DND-41 (cell line): ENCODE measurements around the gene MIEF1.

Experiments used
- ATAC-seq: fragments of 200-7000 bp; cut with Tn5 transposase; 3 replicates; pipeline ENCODE4 v1.9.1; 2021; ENCODE audit warnings: low read depth; ENCODE audit not compliant: insufficient read depth
- DNase-seq: peaks from one replicate; pipeline ENCODE4 v3.0.0-alpha.2; 2020
- H2AFZ ChIP-seq: 2 replicates; pipeline ENCODE4 v1.6.0; 2012; ENCODE audit warnings: low read depth, low read length
- H3K27ac ChIP-seq: 2 replicates; pipeline ENCODE4 v1.5.1; 2012; ENCODE audit warnings: low read length, inconsistent platforms
- H3K27me3 ChIP-seq: fragments of 200-600 bp; sonication (generic); 2 replicates; pipeline ENCODE4 v1.6.0; 2012; ENCODE audit warnings: low read length, mild to moderate bottlenecking, inconsistent platforms; ENCODE audit not compliant: insufficient read depth, poor library complexity
- H3K36me3 ChIP-seq: 2 replicates; pipeline ENCODE4 v1.5.1; 2012; ENCODE audit warnings: low read length, inconsistent platforms; ENCODE audit not compliant: insufficient read depth
- H3K4me1 ChIP-seq: 2 replicates; pipeline ENCODE4 v1.5.1; 2012; ENCODE audit warnings: mild to moderate bottlenecking, low read length; ENCODE audit not compliant: insufficient read depth
- H3K4me2 ChIP-seq: 2 replicates; pipeline ENCODE4 v1.6.0; 2012; ENCODE audit warnings: mild to moderate bottlenecking, moderate library complexity, low read length, inconsistent platforms; ENCODE audit not compliant: insufficient read depth
- H3K4me3 ChIP-seq, 2 experiments: fragments of 200-600 bp in 1 of 2; shearing (Covaris generic) in 1 of 2; 2 replicates each; pipeline ENCODE4 v1.5.1; 2012 to 2016; ENCODE audit warnings: inconsistent platforms in 2 of 2, low read length in 2 of 2, mild to moderate bottlenecking in 2 of 2, low read depth in 1 of 2, moderate library complexity in 1 of 2
- H3K79me2 ChIP-seq: 2 replicates; pipeline ENCODE4 v1.6.0; 2012; ENCODE audit warnings: low read length, inconsistent platforms; ENCODE audit not compliant: insufficient read depth
- H3K9ac ChIP-seq: 2 replicates; pipeline ENCODE4 v1.6.0; 2012; ENCODE audit warnings: low read depth, mild to moderate bottlenecking, inconsistent platforms, low read length, moderate library complexity
- H3K9me3 ChIP-seq: 2 replicates; pipeline ENCODE4 v1.5.1; 2012; ENCODE audit warnings: low read length, moderate library complexity, mild to moderate bottlenecking, inconsistent platforms; ENCODE audit not compliant: insufficient read depth, severe bottlenecking
- H4K20me1 ChIP-seq: 2 replicates; pipeline ENCODE4 v1.6.0; 2012; ENCODE audit warnings: low read length; ENCODE audit not compliant: insufficient read depth
- CTCF ChIP-seq: IDR thresholded peaks from 2 replicates; pipeline ENCODE4 v1.5.1; 2012; ENCODE audit warnings: borderline replicate concordance, low read length, moderate library complexity, mild to moderate bottlenecking; ENCODE audit not compliant: poor library complexity, severe bottlenecking; ENCODE audit errors: extremely low read depth
- EZH2 ChIP-seq: IDR thresholded peaks from 3 replicates; pipeline ENCODE4 v1.6.1; 2012; ENCODE audit warnings: borderline replicate concordance, low read depth, mild to moderate bottlenecking, moderate library complexity, low read length, inconsistent platforms; ENCODE audit not compliant: severe bottlenecking

Gene MIEF1

GRCh38 chr22:39502109-39502788 is at the start of gene MIEF1:
MIEF1 (plus strand) TSS chr22:39502290; CDS start chr22:39511295, 9,005 bp downstream.
- Histone ChIP-seq H3K4me1 (peaks cover 34% of the 10 kb centered on the region), H3K4me3 (peak within 1 kb of the TSS; percentile 94 to 95), H4K20me1 (peaks cover 25% of the 10 kb centered on the region; the same call in 1 of the 2 replicates), H2AFZ (peak within 1 kb of the TSS; percentile 84), H3K4me2 (peak within 1 kb of the TSS; percentile 99), H3K27ac (peak within 1 kb of the TSS; percentile 76), H3K27me3 (no peaks in the 10 kb centered on the region), H3K79me2 (peaks cover 49% of the 10 kb centered on the region), H3K36me3 (peaks cover 39% of the 10 kb centered on the region), H3K9me3 (no peaks in the 10 kb centered on the region), H3K9ac (peak within 1 kb of the TSS; percentile 83)
- peak; percentile 98 for ATAC-seq
- TF ChIP-seq EZH2 (no peak), CTCF (no peak)
- peak; percentile 93 for DNase-seq

GRCh38 chr22:39452740-39453040 is 49.4 kb upstream of the MIEF1 start:
- H3K27ac ChIP-seq = no peak overlapping the region
- H4K20me1 ChIP-seq = no peaks in the 10 kb centered on the region; the same call in 1 of the 2 replicates
- no peak overlapping the region for H3K4me2 ChIP-seq
- DNase-seq (no peak), ATAC-seq (no peak)
- H3K9me3 ChIP-seq = no peaks in the 10 kb centered on the region
- no peak overlapping the region for H3K4me3 ChIP-seq
- no peak overlapping the region for H2AFZ ChIP-seq
- no peaks in the 10 kb centered on the region for H3K27me3 ChIP-seq
- H3K36me3 ChIP-seq = no peaks in the 10 kb centered on the region
- no peaks in the 10 kb centered on the region for H3K4me1 ChIP-seq
- TF ChIP-seq CTCF = no peak
- no peak for TF ChIP-seq EZH2
- no peaks in the 10 kb centered on the region for H3K79me2 ChIP-seq
- no peak overlapping the region for H3K9ac ChIP-seq

- H3K9ac ChIP-seq = no peak overlapping the region
- H2AFZ ChIP-seq = no peak overlapping the region
- H4K20me1 ChIP-seq = peaks cover 3% of the 10 kb centered on the region; the same call in 1 of the 2 replicates
- H3K79me2 ChIP-seq = no peaks in the 10 kb centered on the region
- H3K36me3 ChIP-seq = no peaks in the 10 kb centered on the region
- H3K9me3 ChIP-seq = no peaks in the 10 kb centered on the region
- ATAC-seq = no peak
- TF ChIP-seq EZH2 (no peak), CTCF (no peak)
- H3K4me2 ChIP-seq = no peak overlapping the region
- no peak overlapping the region for H3K4me3 ChIP-seq
- DNase-seq = no peak
- H3K27me3 ChIP-seq = peaks cover 3% of the 10 kb centered on the region
- H3K27ac ChIP-seq = no peak overlapping the region
- H3K4me1 ChIP-seq = no peaks in the 10 kb centered on the region
Measured at GRCh38 chr22:39453765-39454378, 48.2 kb upstream of the MIEF1 start.
